Measurements from ENCODE around the gene FAHD2A. TPM values are rescaled to one million over a fixed set of nuclear protein-coding genes. Genes with fewer than 3 reads are reported as not detected.
A peak's percentile ranks its signal among the peaks of the same experiment; 100 is the strongest.

Gene FAHD2A
- total RNA-seq, 1 donor from 2014 or later: 36.4 TPM

- no peaks in the 10 kb centered on the region for H3F3A ChIP-seq (ENCODE audit: low read depth)
- peak; percentile 62 for DNase-seq (ENCODE audit: low spot score)
- peak overlapping the region; percentile 79 for H2AFZ ChIP-seq (replicated peaks)
- H3K4me3 Mint-ChIP-seq: no peak overlapping the region
- H3K4me1 ChIP-seq: peaks cover 7% of the 10 kb centered on the region
- no peak overlapping the region for H3K27ac ChIP-seq
- H3K79me2 ChIP-seq (ENCODE audit: low read depth): no peaks in the 10 kb centered on the region
- no peaks in the 10 kb centered on the region for H3K27me3 ChIP-seq
- peak; percentile 51 for TF ChIP-seq CTCF (IDR thresholded peaks at IDR 0.05)
- TF ChIP-seq EZH2phosphoT487 (IDR thresholded peaks at IDR 0.05): no peak
- H3K27me3 Mint-ChIP-seq (ENCODE audit: insufficient read depth, low read depth): peaks cover 7% of the 10 kb centered on the region
- H3K27ac Mint-ChIP-seq: no peak overlapping the region
- no peak overlapping the region for H3K4me2 ChIP-seq
- no peak overlapping the region for H3K4me3 ChIP-seq
- H3K9ac ChIP-seq: no peak overlapping the region
- peaks cover 13% of the 10 kb centered on the region for H3K4me1 Mint-ChIP-seq
- no peaks in the 10 kb centered on the region for H3K36me3 Mint-ChIP-seq
- no peaks in the 10 kb centered on the region for H4K20me1 ChIP-seq (ENCODE audit: low read depth)
- H3K36me3 ChIP-seq: no peaks in the 10 kb centered on the region
- H3K9me3 Mint-ChIP-seq: no peaks in the 10 kb centered on the region
- H3K9me3 ChIP-seq (ENCODE audit: low read depth): no peaks in the 10 kb centered on the region
Observed at GRCh38 chr2:95379371-95379831, 23.1 kb upstream of the FAHD2A start.

GRCh38 chr2:95380280-95380679 lies 22.2 kb upstream of the FAHD2A start:
- H3K27me3 ChIP-seq: no peaks in the 10 kb centered on the region

GRCh38 chr2:95380731-95381130 lies 21.8 kb upstream of the FAHD2A start:
- H3K79me2 ChIP-seq (ENCODE audit: low read depth): no peaks in the 10 kb centered on the region
- TF ChIP-seq EZH2 (IDR thresholded peaks at IDR 0.05) (no peak), EZH2phosphoT487 (IDR thresholded peaks at IDR 0.05) (no peak), CTCF (IDR thresholded peaks at IDR 0.05) (no peak)
- no peak for DNase-seq (ENCODE audit: low spot score)
- no peaks in the 10 kb centered on the region for H3K9me3 Mint-ChIP-seq
- H3K4me1 Mint-ChIP-seq: peaks cover 11% of the 10 kb centered on the region
- H3K27me3 ChIP-seq: no peaks in the 10 kb centered on the region
- no peak overlapping the region for H3K4me3 ChIP-seq
- peaks cover 4% of the 10 kb centered on the region for H3K27me3 Mint-ChIP-seq (ENCODE audit: insufficient read depth, low read depth)
- H3F3A ChIP-seq (ENCODE audit: low read depth): no peaks in the 10 kb centered on the region
- H3K36me3 ChIP-seq: no peaks in the 10 kb centered on the region
- H2AFZ ChIP-seq (replicated peaks): no peak overlapping the region
- no peaks in the 10 kb centered on the region for H3K36me3 Mint-ChIP-seq
- H3K27ac Mint-ChIP-seq: no peak overlapping the region
- H3K9ac ChIP-seq: no peak overlapping the region
- H4K20me1 ChIP-seq (ENCODE audit: low read depth): no peaks in the 10 kb centered on the region
- H3K27ac ChIP-seq: no peak overlapping the region
- H3K9me3 ChIP-seq (ENCODE audit: low read depth): no peaks in the 10 kb centered on the region
- peaks cover 7% of the 10 kb centered on the region for H3K4me1 ChIP-seq
- H3K4me2 ChIP-seq: no peak overlapping the region
- no peak overlapping the region for H3K4me3 Mint-ChIP-seq

More at GRCh38 chr2:95380280-95380679, 22.2 kb upstream of the FAHD2A start:
- H3K9me3 Mint-ChIP-seq: no peaks in the 10 kb centered on the region
- no peaks in the 10 kb centered on the region for H3K36me3 ChIP-seq
- no peaks in the 10 kb centered on the region for H3F3A ChIP-seq (ENCODE audit: low read depth)
- H3K9me3 ChIP-seq (ENCODE audit: low read depth): no peaks in the 10 kb centered on the region
- H3K27ac ChIP-seq: no peak overlapping the region
- H3K27me3 Mint-ChIP-seq (ENCODE audit: insufficient read depth, low read depth): peaks cover 6% of the 10 kb centered on the region
- H3K4me1 ChIP-seq: peaks cover 7% of the 10 kb centered on the region
- DNase-seq (ENCODE audit: low spot score): no peak
- TF ChIP-seq EZH2phosphoT487 (IDR thresholded peaks at IDR 0.05) (no peak), EZH2 (IDR thresholded peaks at IDR 0.05) (no peak), CTCF (IDR thresholded peaks at IDR 0.05) (no peak)
- no peak overlapping the region for H3K27ac Mint-ChIP-seq
- H3K79me2 ChIP-seq (ENCODE audit: low read depth): no peaks in the 10 kb centered on the region
- no peaks in the 10 kb centered on the region for H3K36me3 Mint-ChIP-seq
- H3K4me3 ChIP-seq: no peak overlapping the region
- no peak overlapping the region for H3K4me3 Mint-ChIP-seq
- H4K20me1 ChIP-seq (ENCODE audit: low read depth): no peaks in the 10 kb centered on the region
- no peak overlapping the region for H3K4me2 ChIP-seq
- no peak overlapping the region for H3K9ac ChIP-seq
- H3K4me1 Mint-ChIP-seq: peaks cover 11% of the 10 kb centered on the region
- no peak overlapping the region for H2AFZ ChIP-seq (replicated peaks)
